ENCODE data around the gene ST3GAL3.

- no peak for TF ChIP-seq EZH2 (IDR thresholded peaks at IDR 0.05; ENCODE audit: low read depth)
- no peak for TF ChIP-seq CTCF (conservative IDR thresholded peaks at IDR 0.05)
These were observed 47.8 kb upstream of the ST3GAL3 start for GRCh38 chr1:43659212-43660166.

Data from PC-9 (cell line).